Upper lobe of right lung (tissue), 1 donor: Measurements from ENCODE around the gene NTNG1. TPM values are rescaled to one million over a fixed set of nuclear protein-coding genes. Genes with fewer than 3 reads are reported as not detected.
A peak's percentile ranks its signal among the peaks of the same experiment; 100 is the strongest.
"Not testable (repeated sequence)": the region's sequence is repeated elsewhere in the genome, so short reads cannot be mapped to it uniquely, and the experiment has no call there.

ENCODE experiments used
- ATAC-seq: fragments of 200-7000 bp; cut with Tn5 transposase; one replicate; pipeline ENCODE4 v1.9.1; 2020; ENCODE audit warnings: mild to moderate bottlenecking, moderate library complexity
- DNase-seq: peaks from one replicate; pipeline ENCODE4 v3.0.0-alpha.2; 2020
- H3K27ac ChIP-seq: fragments of 200-600 bp; one replicate; pipeline ENCODE4 v1.8.0; 2022
- H3K27me3 ChIP-seq: fragments of 200-600 bp; one replicate; pipeline ENCODE4 v1.8.0; 2022; ENCODE audit warnings: mild to moderate bottlenecking
- H3K36me3 ChIP-seq: fragments of 200-600 bp; one replicate; pipeline ENCODE4 v1.8.0; 2022
- H3K4me1 ChIP-seq: fragments of 200-600 bp; one replicate; pipeline ENCODE4 v1.8.0; 2022
- H3K4me3 ChIP-seq: fragments of 200-600 bp; one replicate; pipeline ENCODE4 v1.8.0; 2022; ENCODE audit warnings: mild to moderate bottlenecking
- H3K9me3 ChIP-seq: fragments of 200-600 bp; one replicate; pipeline ENCODE4 v1.8.0; 2022
- CTCF ChIP-seq: fragments of 200-600 bp; IDR thresholded peaks from one replicate; pipeline ENCODE4 v1.8.0; 2022; ENCODE audit warnings: antibody characterized with exemption
- intact Hi-C: fragments of 100-400 bp; cut with DNase I; formaldehyde crosslinking; loops from one replicate; pipeline ENCODE4 v1.11.0; 2022
- long read RNA-seq: library from polyadenylated mRNA; unstranded; transcript quantifications from one replicate; pipeline ENCODE4 v2.0.0, GENCODE V29; 2021
- total RNA-seq: library from RNA; stranded (reverse); fragmentation: NEBNext Ultra II Directional; extraction: Animal tissue kit (Norgen Biotek cat#: 25700); gene quantifications from one replicate; pipeline ENCODE4 v1.2.1, GENCODE V29; 2021
- donor health status: DM: no; HTN: yes; CAD: no; lungs with severe emphysema.

The NTNG1 gene
- total RNA-seq: 12.6 TPM
- long read RNA-seq, transcript NTNG1-208 (6 exons, 3,048 nt): major isoform, 5 of 17 reads
- long read RNA-seq, partial matches to known transcripts: 3 of 17 reads
- long read RNA-seq, other reads (novel, unspliced or antisense): 8 of 17 reads

- no peak for TF ChIP-seq CTCF
- H3K36me3 ChIP-seq: no peaks in the 10 kb centered on the region
- peak within 1 kb of the TSS; percentile 61 for H3K4me3 ChIP-seq
- H3K27me3 ChIP-seq: peaks cover 29% of the 10 kb centered on the region
- H3K27ac ChIP-seq: peak within 1 kb of the TSS; percentile 32
- no peaks in the 10 kb centered on the region for H3K9me3 ChIP-seq
- intact Hi-C loops: no loop called here
- peaks cover 9% of the 10 kb centered on the region for H3K4me1 ChIP-seq
- DNase-seq: peak; percentile 64
- ATAC-seq: peak; percentile 63
Measured at GRCh38 chr1:107140703-107141490, at the start of gene NTNG1. Gene NTNG1 (plus strand): TSS chr1:107141039.

- intact Hi-C loops: no loop called here
- no peaks in the 10 kb centered on the region for H3K9me3 ChIP-seq
- no peaks in the 10 kb centered on the region for H3K27me3 ChIP-seq
- no peak for ATAC-seq
- no peak for DNase-seq
- no peak overlapping the region for H3K27ac ChIP-seq
- TF ChIP-seq CTCF: no peak
- no peaks in the 10 kb centered on the region for H3K4me1 ChIP-seq
- no peak overlapping the region for H3K4me3 ChIP-seq
- H3K36me3 ChIP-seq: no peaks in the 10 kb centered on the region
Measured at GRCh38 chr1:107091418-107091817, 49.4 kb upstream of the NTNG1 start.

GRCh38 chr1:107093395-107093794, 47.4 kb upstream of the NTNG1 start:
- H3K9me3 ChIP-seq, H3K4me1 ChIP-seq, ATAC-seq, H3K27me3 ChIP-seq, DNase-seq, intact Hi-C loops, H3K4me3 ChIP-seq, H3K27ac ChIP-seq, H3K36me3 ChIP-seq: not testable (repeated sequence)

- Histone ChIP-seq H3K4me1 (no peaks in the 10 kb centered on the region), H3K36me3 (no peaks in the 10 kb centered on the region), H3K9me3 (no peaks in the 10 kb centered on the region), H3K27ac (no peak overlapping the region), H3K4me3 (no peak overlapping the region), H3K27me3 (no peaks in the 10 kb centered on the region)
- TF ChIP-seq CTCF: no peak
- DNase-seq (no peak), ATAC-seq (no peak)
- intact Hi-C loops: no loop called here
Measured at GRCh38 chr1:107095647-107096046, 45.2 kb upstream of the NTNG1 start.

GRCh38 chr1:107096690-107097089, 44.1 kb upstream of the NTNG1 start:
- intact Hi-C loops: no loop called here
- ATAC-seq: no peak
- no peak overlapping the region for H3K27ac ChIP-seq

More at GRCh38 chr1:107096690-107097089, 44.1 kb upstream of the NTNG1 start:
- no peaks in the 10 kb centered on the region for H3K9me3 ChIP-seq
- no peaks in the 10 kb centered on the region for H3K4me1 ChIP-seq
- H3K27me3 ChIP-seq: no peaks in the 10 kb centered on the region
- no peak for TF ChIP-seq CTCF
- no peak for DNase-seq
- H3K36me3 ChIP-seq: no peaks in the 10 kb centered on the region
- H3K4me3 ChIP-seq: no peak overlapping the region
